Type B pancreatic cell (in vitro differentiated cells): ENCODE data around the gene SLC27A2. TPM values are rescaled to one million over a fixed set of nuclear protein-coding genes. Genes with fewer than 3 reads are reported as not detected.
"Not testable (repeated sequence)": the region's sequence is repeated elsewhere in the genome, so short reads cannot be mapped to it uniquely, and the experiment has no call there.

Source experiments
- DNase-seq: peaks from one replicate; pipeline ENCODE4 v3.0.0; 2021; ENCODE audit warnings: mixed read lengths; ENCODE audit not compliant: unreplicated experiment; ENCODE audit errors: extremely low spot score
- H3K27ac Mint-ChIP-seq: 2 replicates; pipeline ENCODE4 v1.8.0; 2021; ENCODE audit warnings: mild to moderate bottlenecking, mixed read lengths
- H3K27me3 Mint-ChIP-seq: 2 replicates; pipeline ENCODE4 v1.8.0; 2021; ENCODE audit warnings: mixed read lengths
- H3K36me3 Mint-ChIP-seq: 2 replicates; pipeline ENCODE4 v1.8.0; 2021; ENCODE audit warnings: mixed read lengths
- H3K4me1 Mint-ChIP-seq: one replicate; pipeline ENCODE4 v1.8.0; 2021; ENCODE audit warnings: mixed read lengths; ENCODE audit not compliant: unreplicated experiment
- H3K4me3 Mint-ChIP-seq: 2 replicates; pipeline ENCODE4 v1.8.0; 2021; ENCODE audit warnings: mild to moderate bottlenecking, mixed read lengths
- H3K9me3 Mint-ChIP-seq: 2 replicates; pipeline ENCODE4 v1.8.0; 2021; ENCODE audit warnings: mixed read lengths
- total RNA-seq: library from RNA; stranded (reverse); gene quantifications from 2 replicates; pipeline ENCODE4 v1.2.1, GENCODE V29; 2021; ENCODE audit warnings: low replicate concordance
- TF ChIP-seq, protein P1 (sequence below): fragments of 200-600 bp; sonication (generic); conservative IDR thresholded peaks from 2 replicates; pipeline ENCODE4 v1.5.0; 2021; ENCODE audit warnings: antibody characterized with exemption, mild to moderate bottlenecking

SLC27A2 gene
- total RNA-seq, 1 donor from 2014 or later, result 5.9 TPM

GRCh38 chr15:50187997-50188396, 6.0 kb downstream of the SLC27A2 start:
- Mint-ChIP-seq H3K4me3 (no peak overlapping the region), H3K36me3 (no peaks in the 10 kb centered on the region), H3K27ac (no peak overlapping the region), H3K9me3 (peaks cover 3% of the 10 kb centered on the region), H3K27me3 (peaks cover 13% of the 10 kb centered on the region), H3K4me1 (no peaks in the 10 kb centered on the region)
- DNase-seq, result no peak
- TF ChIP-seq, protein P1, sequence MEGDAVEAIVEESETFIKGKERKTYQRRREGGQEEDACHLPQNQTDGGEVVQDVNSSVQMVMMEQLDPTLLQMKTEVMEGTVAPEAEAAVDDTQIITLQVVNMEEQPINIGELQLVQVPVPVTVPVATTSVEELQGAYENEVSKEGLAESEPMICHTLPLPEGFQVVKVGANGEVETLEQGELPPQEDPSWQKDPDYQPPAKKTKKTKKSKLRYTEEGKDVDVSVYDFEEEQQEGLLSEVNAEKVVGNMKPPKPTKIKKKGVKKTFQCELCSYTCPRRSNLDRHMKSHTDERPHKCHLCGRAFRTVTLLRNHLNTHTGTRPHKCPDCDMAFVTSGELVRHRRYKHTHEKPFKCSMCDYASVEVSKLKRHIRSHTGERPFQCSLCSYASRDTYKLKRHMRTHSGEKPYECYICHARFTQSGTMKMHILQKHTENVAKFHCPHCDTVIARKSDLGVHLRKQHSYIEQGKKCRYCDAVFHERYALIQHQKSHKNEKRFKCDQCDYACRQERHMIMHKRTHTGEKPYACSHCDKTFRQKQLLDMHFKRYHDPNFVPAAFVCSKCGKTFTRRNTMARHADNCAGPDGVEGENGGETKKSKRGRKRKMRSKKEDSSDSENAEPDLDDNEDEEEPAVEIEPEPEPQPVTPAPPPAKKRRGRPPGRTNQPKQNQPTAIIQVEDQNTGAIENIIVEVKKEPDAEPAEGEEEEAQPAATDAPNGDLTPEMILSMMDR, result no peak

- not testable (repeated sequence) for H3K4me3 Mint-ChIP-seq, H3K27me3 Mint-ChIP-seq, H3K36me3 Mint-ChIP-seq, H3K4me1 Mint-ChIP-seq, H3K9me3 Mint-ChIP-seq, H3K27ac Mint-ChIP-seq, DNase-seq
These were observed 6.8 kb downstream of the SLC27A2 start for GRCh38 chr15:50188793-50189192.

- no peak overlapping the region for H3K27ac Mint-ChIP-seq
- no peaks in the 10 kb centered on the region for H3K36me3 Mint-ChIP-seq
- no peaks in the 10 kb centered on the region for H3K27me3 Mint-ChIP-seq
- no peaks in the 10 kb centered on the region for H3K4me1 Mint-ChIP-seq
- peaks cover 11% of the 10 kb centered on the region for H3K9me3 Mint-ChIP-seq
- DNase-seq, result no peak
- TF ChIP-seq, protein P1, result no peak
- H3K4me3 Mint-ChIP-seq, result no peak overlapping the region
These were observed 7.6 kb downstream of the SLC27A2 start for GRCh38 chr15:50189633-50190032.

GRCh38 chr15:50190166-50190570, 8.2 kb downstream of the SLC27A2 start:
- Mint-ChIP-seq H3K4me1 (no peaks in the 10 kb centered on the region), H3K36me3 (no peaks in the 10 kb centered on the region), H3K27ac (no peak overlapping the region), H3K9me3 (peaks cover 13% of the 10 kb centered on the region), H3K4me3 (no peak overlapping the region), H3K27me3 (no peaks in the 10 kb centered on the region)
- DNase-seq, result no peak
- TF ChIP-seq, protein P1, result no peak

- Mint-ChIP-seq H3K4me3 (no peak overlapping the region), H3K36me3 (no peaks in the 10 kb centered on the region), H3K27ac (no peak overlapping the region), H3K4me1 (no peaks in the 10 kb centered on the region), H3K27me3 (no peaks in the 10 kb centered on the region), H3K9me3 (peaks cover 13% of the 10 kb centered on the region)
- TF ChIP-seq, protein P1, result no peak
- DNase-seq, result no peak
These were observed 8.7 kb downstream of the SLC27A2 start for GRCh38 chr15:50190723-50191122.

DNA sequence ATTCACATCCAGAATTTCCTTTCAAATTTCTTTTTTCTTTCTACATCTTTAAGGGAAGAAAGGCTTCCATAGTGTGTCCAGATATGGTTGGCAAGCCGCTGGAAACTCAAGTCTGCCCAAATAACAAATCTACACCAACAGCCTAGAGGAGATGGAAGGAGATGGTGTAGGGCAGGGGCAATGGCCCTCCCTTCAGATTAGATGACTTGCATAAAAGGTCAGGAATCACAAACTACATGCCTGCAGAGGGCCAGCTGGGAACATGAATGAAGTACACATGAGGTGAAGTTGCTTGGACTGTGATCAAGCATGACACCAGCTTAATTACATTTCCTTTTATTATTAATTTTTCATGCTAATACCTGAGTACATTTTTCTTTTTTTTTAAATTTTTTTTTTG, 10.2 kb downstream of the SLC27A2 start:
- Mint-ChIP-seq H3K4me1 (no peaks in the 10 kb centered on the region), H3K27ac (no peak overlapping the region), H3K9me3 (peaks cover 13% of the 10 kb centered on the region), H3K4me3 (no peak overlapping the region), H3K36me3 (no peaks in the 10 kb centered on the region), H3K27me3 (no peaks in the 10 kb centered on the region)
- DNase-seq, result no peak
- TF ChIP-seq, protein P1, result no peak
